GM19397 (cell line): ENCODE data around the gene TAF15.

Source experiments
- ATAC-seq: cut with Tn5 transposase; IDR thresholded peaks from one replicate; pipeline ENCODE4 v1.9.1; 2021; ENCODE audit warnings: mild to moderate bottlenecking, moderate library complexity; ENCODE audit not compliant: unreplicated experiment

The TAF15 gene

GRCh38 chr17:35786941-35787432 is 22.3 kb upstream of the TAF15 start:
- ATAC-seq, result no peak

GRCh38 chr17:35788477-35789368 is 20.6 kb upstream of the TAF15 start:
- no peak for ATAC-seq

- ATAC-seq, result no peak
These were observed 18.4 kb upstream of the TAF15 start for GRCh38 chr17:35790841-35791240.

- ATAC-seq, result no peak
These were observed 17.5 kb upstream of the TAF15 start for GRCh38 chr17:35791681-35792350.

GRCh38 chr17:35793257-35793656 is 16.0 kb upstream of the TAF15 start:
- no peak for ATAC-seq

DNA sequence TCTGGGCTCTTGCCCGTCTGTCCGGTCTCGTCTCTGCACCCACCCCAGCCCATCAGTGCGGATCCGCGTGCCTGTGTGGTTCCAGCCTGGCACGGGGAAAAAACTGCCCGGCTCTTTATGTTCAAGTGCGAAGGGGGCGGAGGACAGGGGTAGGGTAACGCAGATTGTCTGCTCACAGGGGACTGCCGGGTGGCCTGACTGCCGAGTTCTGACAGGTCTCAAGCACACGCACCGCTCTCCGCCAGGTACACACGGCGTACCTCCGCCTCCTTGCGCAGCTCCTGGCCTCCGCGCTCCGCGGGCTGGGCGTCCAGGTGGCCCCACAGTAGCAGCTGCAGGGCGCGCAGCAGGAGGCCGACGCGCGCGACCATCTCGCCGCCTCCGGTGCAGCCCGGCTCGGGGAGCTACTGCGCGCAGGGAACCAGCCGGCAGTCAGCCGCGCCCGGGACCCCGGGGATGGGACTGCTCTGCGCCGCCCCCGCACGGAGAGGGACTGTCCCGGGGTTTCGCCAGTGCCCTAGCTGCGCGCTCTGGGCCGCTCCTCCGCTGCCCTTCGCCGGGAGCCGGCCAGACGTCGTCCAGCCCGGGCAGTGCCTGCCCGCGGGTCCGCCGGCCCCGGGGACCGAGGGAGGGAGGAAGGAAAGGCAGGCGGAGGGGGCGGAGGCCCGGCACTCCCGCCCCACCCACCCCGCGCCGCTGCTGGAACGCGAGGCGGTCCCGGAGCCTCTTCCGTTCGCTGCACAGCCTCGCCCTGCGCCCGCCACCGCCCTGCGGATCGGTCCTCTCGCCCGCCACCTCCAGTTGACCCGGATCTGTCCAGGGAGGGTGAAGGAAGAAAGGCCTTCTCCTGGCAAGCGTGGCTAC is 14.0 kb upstream of the TAF15 start, which contains the start of gene MMP28:
Gene MMP28, minus strand, starts transcription at position 635 of the 864 bp plus-strand sequence. Its CDS starts 264 bp downstream, at position 371.
- no peak for ATAC-seq

DNA sequence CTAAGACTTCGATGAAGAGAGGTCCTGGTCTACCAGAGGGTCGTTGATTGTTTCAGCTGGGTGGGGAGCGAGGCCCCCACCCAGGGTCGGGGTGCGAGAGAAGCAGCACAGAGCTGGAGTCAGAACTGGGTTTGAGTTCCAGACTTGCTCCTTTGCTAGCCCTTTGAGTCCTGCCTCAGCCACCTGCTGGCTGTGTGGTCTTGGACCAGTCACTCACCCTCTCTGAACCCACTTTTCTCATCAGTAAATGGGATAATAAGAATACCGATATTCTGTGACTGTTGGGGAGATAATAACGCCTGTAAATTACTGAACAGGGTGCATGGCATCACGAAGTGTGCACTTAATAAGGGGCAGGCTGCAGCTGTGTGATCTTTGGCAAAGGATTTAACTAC is 13.4 kb upstream of the TAF15 start:
- ATAC-seq, result no peak

- no peak for ATAC-seq
These were observed 12.3 kb upstream of the TAF15 start for GRCh38 chr17:35796942-35797341.

DNA sequence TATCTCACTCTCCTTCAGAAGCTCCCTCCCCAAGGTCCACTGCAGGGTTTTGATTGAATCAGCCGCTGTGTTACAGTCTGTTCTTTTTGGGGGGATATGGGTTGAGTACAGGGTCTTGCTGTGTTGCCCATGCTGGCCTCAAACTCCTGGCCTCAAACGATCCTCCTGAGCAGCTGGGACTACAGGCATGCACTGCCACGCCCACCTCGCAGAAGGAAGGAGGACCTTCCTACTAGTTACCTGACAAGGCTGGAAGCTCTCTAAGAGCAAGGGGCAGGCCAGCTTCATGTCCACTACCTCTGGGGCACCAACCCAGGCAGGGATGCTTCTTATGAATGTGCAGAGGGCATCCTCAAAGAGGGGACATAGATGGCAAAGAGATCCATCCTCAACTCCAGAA is 11.9 kb upstream of the TAF15 start:
- ATAC-seq, result no peak

DNA sequence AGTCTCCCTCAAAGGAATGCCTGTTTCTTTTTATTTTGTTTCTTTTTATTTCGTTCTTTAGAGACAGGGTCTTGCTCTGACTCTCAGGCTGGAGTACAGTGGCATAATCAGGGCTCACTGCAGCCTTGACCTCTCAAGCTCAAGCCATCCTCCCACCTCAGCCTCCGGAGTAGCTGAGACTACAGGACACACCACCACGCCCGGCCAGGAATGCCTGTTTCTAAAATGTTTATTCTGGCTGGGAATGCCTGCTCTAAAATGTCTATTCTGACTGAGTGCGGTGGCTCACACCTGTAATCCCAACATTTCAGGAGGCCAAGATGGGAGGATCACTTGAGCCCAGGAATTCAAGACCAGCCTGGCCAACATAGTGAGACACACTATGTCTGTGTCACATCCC is 11.4 kb upstream of the TAF15 start:
- ATAC-seq, result no peak

DNA sequence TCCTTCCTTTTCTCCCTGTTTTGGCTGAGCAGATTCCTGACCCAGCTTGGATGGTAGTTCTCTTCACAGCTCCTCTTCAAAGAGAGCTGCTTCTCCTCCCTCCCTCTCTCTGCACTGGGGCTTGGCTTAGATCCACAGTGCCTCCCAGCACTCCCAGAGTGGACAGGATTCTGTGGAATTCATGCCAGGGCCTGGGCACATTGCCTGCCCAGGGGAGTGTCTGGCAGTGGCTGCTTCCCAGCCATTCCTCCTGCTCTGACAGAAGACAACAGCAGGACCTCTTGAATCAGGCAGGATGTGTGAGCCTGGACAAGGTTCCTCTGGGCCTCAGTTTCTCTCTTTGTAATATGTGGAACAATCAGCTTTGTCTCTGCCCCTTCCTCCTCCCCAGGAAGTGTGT is 9.3 kb upstream of the TAF15 start:
- no peak for ATAC-seq

DNA sequence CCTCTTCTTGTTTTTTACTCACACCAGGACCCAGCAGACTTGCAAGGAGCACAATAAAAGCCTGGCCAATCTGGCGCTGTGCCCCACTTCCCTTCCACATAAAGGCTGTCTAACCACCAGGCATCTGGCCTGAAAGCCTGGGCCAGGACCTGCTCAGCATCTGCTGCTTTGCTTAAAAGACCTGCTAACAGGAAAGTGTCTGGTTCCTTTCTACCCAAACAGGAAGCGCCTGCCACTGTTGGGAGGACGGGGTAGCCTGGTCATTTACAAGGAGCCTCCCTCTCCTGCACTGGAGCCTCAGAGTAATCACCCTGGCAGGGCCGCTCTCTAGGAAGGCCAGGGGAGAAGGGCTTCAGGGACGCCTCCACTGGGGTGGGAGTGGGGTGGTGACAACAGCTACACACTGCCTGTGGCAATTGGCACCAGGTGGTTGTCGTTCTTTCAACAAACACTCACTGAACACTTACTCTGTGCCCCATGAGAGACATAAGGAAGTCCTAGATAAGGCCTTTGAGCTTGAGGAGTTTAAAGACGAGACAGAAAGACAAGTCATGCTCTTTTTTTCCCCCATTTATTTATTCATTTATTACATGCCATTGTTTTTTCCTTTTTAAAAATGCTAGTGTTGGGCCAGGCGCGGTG is 7.6 kb upstream of the TAF15 start:
- ATAC-seq, result no peak

DNA sequence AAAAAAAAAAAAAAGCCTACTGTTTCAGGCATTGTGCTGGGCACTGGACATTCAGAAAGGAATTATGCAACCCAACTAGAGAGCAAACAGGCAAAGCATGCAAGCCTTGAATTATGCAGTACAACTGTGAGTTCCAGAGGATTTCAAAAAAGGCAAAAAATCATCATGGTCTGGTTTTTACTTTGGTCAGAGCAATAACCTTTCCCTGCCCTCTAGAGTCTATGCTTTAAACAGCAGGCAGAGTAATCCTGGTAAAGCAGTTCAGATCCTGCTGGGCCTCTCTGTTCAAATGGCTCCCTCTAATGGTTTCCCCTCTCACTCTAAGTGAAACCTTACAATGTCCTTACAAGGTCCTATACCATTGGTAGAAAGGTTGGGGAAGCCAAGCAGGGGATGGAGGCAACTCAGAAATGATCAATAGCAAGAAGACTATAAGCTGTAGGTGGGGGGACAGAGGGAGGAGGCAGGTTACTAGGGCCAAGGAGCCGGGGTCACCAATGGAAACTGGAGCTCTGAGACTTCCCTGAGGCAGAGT is 4.6 kb upstream of the TAF15 start:
- no peak for ATAC-seq

DNA sequence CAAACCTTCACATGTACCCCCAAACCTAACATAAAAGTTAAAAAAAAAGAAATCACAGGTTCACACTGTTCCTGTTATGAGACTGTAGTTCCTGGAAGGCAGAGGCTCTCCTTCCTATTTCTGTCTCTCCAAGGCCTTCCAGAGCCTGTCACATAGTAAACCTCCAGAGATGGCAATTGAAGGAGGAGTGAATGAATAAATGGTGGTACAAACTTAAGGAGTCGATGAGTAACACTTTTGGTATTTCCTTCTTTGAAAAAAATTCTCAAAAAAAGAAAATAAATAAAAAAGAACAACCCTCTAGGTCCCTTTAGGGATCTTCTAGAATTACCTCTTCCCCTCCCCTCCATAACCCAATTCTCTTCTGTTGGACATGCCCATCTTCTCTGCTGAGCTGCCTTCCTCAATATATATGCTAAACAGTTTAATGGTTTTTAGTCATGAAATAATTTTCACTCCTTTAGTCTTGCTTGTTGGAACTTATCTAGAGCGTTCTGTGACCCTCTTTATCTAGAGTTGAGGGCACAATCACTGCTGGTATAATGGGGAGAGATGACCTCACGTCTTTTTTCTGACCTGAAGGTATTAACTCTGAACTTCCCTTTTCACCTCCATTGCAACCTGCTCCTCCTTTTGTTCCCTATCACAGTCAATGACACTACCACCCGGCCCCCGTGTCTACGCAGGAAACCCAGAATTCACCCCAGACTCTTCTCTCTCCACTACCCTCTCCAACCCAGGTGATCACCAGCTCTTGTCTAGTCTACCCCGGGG is 1.7 kb upstream of the TAF15 start:
- ATAC-seq, result no peak

- ATAC-seq, result no peak
These were observed 883 bp upstream of the TAF15 start for GRCh38 chr17:35808240-35808961.

DNA sequence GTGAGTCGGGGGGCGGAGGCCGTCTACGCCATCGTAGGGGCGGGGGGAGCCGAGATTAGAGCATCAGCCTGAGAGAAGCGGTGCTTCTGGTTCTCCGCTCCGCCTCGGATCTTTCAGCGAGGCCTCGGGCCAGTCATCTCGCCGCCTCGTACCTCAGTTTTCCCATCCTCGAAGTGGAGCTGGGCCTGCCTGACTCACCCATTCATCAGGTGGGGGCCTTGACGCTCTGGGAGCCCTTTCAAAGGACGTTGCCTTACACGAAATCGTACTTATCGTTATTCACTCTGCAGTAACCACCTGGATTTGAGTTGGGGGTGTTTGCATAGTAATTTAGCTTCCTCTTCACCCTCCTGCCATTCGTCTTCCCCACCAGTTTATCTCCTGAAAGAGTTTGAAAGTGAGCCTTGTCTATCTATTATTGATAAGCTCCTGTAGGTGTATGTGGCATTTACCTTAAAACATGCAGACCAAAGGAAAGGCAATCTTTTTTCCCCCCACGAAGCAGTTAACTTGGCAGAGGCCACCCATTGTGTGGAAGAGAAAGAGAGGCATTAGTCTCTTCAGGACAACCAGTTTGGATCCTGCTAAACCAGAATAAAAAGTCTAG is 674 bp downstream of the TAF15 start:
- no peak for ATAC-seq

DNA sequence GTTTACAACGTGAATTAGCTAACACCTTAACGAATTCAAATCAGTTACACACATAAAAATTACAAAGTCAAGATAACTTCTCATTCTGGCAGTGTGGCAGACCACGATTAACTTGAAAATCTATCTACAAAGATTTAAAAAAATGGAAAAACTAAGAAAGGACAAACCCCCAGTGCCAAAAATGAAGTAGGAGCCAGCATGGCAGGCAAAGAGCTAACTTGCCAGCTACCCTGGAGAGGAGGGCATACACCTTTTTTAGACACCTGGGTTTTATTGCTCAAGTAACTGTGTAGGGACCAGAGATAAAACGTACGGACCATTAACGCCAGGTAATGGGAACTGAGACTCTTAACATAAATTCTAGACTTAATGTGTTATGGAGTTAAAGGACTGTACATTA is 2.5 kb downstream of the TAF15 start:
- no peak for ATAC-seq

- no peak for ATAC-seq
These were observed 3.2 kb downstream of the TAF15 start for GRCh38 chr17:35812456-35812855.

DNA sequence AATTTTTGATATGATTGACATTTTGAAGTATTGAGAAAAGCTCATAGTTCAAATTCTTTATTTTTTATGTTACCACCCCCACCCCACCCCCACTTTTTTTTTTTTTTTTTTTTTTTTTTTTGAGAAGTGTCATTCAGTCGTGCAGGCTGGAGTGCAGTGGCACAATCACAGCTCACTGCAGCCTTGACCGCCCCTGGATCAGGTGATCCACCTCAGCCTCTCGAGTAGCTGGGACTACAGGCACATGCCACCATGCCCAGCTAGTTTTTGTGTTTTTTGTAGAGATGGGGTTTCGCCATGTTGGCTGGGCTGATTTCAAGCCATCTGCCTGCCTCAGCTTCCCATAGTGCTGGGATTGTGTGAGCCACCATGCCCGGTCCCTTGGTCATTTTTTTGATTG is 7.4 kb downstream of the TAF15 start:
- ATAC-seq, result no peak
